Left lung (tissue), 10 donors: ENCODE data around the gene ANO2. TPM values are rescaled to one million over a fixed set of nuclear protein-coding genes. Genes with fewer than 3 reads are reported as not detected.

Source experiments
- ATAC-seq: fragments of 200-7000 bp; cut with Tn5 transposase; one replicate; pipeline ENCODE4 v1.9.1; 2020; ENCODE audit warnings: moderate library complexity
- DNase-seq, 4 donors: peaks; one replicate each; pipeline ENCODE4 v3.0.0-alpha.2; 2013 to 2020
- H3K27ac ChIP-seq, 2 donors: fragments of 200-600 bp; sonication (generic) in 1 of 2; one replicate each; pipeline versions ENCODE4 v1.5.0 to v1.8.0; 2020 to 2021
- H3K27me3 ChIP-seq, 2 donors: fragments of 200-600 bp; sonication (generic) in 1 of 2; one replicate each; pipeline versions ENCODE4 v1.5.0 to v1.8.0; 2020 to 2021
- H3K36me3 ChIP-seq, 2 donors: fragments of 200-600 bp; sonication (generic) in 1 of 2; one replicate each; pipeline versions ENCODE4 v1.5.0 to v1.8.0; 2020 to 2021
- H3K4me1 ChIP-seq, 2 donors: fragments of 200-600 bp; one replicate each; pipeline ENCODE4 v1.8.0; 2021
- H3K4me3 ChIP-seq, 2 donors: fragments of 200-600 bp; sonication (generic) in 1 of 2; one replicate each; pipeline versions ENCODE4 v1.5.0 to v1.8.0; 2020 to 2021; ENCODE audit warnings: mild to moderate bottlenecking in 1 of 2
- H3K9me3 ChIP-seq, 2 donors: fragments of 200-600 bp; sonication (generic) in 1 of 2; one replicate each; pipeline versions ENCODE4 v1.5.0 to v1.8.0; 2020 to 2021
- intact Hi-C, 2 donors: fragments of 100-400 bp; cut with DNase I; formaldehyde crosslinking; loops; one replicate each; pipeline versions ENCODE4 v1.11.2 to v1.14.2; 2022
- polyA plus RNA-seq, 6 donors: library from polyadenylated mRNA; unstranded; fragments of 120-200 nt; gene quantifications; one replicate each; pipeline ENCODE4 v1.2.1, GENCODE V29; 2013; ENCODE audit not compliant: insufficient read length in 6 of 6
- total RNA-seq, 2 donors: library from RNA; stranded (reverse); fragmentation: NEBNext Ultra II Directional; extraction: Animal tissue kit (Norgen Biotek cat#: 25700); gene quantifications; one replicate each; pipeline ENCODE4 v1.2.1, GENCODE V29; 2021
- TF ChIP-seq, protein P1 (sequence below), 2 donors: fragments of 200-600 bp; sonication (generic) in 1 of 2; IDR thresholded peaks; one replicate each; pipeline versions ENCODE4 v1.5.0 to v1.8.0; 2021; ENCODE audit warnings: antibody characterized with exemption in 2 of 2
- donor health status: DM: no; HTN: yes; CAD: no.
- donor health status: DM: no; HTN: no; CAD: no.

ANO2 gene
- total and polyA plus RNA-seq, 8 donors = 3.4 to 10.5 (median 6.1) TPM

DNA sequence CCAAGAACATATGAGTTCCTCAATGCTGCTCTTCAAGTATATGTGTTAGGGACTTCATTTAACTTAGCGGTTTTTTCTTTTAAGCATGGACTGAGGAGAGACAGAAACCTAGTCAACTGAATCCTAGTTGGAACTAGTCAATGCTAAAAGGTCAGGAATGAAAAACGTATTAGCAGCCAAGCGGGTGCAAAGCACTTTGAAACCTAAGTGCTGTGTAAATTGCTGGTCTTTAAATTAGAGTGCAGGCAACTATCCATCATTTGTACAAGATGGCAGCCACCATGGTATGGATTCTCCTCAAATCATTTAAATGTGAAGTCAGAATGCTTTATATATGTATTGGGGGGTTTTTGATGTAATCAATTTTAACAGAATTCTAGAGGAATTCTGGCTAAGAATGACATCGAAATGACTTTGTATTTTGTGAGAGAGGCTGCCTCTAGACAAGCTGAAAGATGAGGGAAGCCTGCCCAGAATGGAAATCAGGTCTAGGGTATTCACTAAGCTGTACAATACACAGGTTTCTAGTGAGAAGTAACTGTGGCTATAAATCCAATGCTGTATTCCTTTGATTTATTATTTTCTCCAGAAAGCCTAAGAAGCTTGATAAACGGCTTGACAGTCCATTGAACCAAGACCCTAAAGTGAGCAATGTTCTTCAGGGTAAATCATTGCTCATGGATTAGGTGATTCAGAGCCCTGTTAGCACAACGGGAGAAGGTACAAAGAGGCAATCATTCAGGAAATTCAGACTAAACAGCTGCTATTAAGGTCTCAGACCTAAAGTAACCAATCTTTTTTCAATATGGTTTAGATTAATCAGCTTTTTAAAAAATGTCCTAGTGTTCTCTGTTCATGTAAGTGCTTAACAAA is 198.8 kb downstream of the ANO2 start:
- H3K36me3 ChIP-seq = no peaks in the 10 kb centered on the region
- intact Hi-C loops = no loop called here
- no peaks in the 10 kb centered on the region for H3K27me3 ChIP-seq
- H3K4me1 ChIP-seq = no peaks in the 10 kb centered on the region
- no peak overlapping the region for H3K27ac ChIP-seq
- no peaks in the 10 kb centered on the region for H3K9me3 ChIP-seq
- DNase-seq (no peak), ATAC-seq (no peak)
- TF ChIP-seq, protein P1, sequence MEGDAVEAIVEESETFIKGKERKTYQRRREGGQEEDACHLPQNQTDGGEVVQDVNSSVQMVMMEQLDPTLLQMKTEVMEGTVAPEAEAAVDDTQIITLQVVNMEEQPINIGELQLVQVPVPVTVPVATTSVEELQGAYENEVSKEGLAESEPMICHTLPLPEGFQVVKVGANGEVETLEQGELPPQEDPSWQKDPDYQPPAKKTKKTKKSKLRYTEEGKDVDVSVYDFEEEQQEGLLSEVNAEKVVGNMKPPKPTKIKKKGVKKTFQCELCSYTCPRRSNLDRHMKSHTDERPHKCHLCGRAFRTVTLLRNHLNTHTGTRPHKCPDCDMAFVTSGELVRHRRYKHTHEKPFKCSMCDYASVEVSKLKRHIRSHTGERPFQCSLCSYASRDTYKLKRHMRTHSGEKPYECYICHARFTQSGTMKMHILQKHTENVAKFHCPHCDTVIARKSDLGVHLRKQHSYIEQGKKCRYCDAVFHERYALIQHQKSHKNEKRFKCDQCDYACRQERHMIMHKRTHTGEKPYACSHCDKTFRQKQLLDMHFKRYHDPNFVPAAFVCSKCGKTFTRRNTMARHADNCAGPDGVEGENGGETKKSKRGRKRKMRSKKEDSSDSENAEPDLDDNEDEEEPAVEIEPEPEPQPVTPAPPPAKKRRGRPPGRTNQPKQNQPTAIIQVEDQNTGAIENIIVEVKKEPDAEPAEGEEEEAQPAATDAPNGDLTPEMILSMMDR (IDR thresholded peaks at IDR 0.05) = no peak
- H3K4me3 ChIP-seq = no peak overlapping the region

DNA sequence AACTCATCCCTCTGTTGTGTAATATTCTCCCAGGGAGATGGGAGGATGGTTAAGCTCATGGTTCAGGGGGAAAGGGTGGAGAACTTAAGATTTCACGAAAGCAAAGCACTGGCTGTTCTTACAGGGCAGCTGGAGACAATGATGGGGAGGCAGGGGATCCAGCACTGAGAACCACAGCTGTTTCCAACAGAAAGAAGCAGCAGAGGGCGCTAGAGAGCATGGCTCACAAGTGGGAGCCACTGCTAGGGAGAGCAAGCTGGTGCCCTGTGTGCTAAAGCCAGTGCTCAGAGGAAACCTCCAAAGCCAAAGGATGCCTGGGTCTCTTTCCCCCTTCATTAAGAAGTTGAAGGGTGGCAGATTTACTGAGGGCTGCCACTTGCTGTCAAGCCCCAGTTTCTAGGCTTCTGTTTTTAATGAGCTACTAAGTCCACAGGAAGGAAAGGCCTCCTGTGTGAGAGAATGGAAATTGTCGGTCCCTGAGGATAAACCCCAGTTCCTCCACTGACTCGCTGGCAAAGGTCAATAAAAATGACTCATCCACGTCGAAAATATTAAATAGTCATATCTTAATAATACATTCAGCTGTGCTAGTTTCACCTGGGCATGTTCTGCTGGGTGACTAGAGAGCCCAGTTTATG is 199.7 kb downstream of the ANO2 start:
- Histone ChIP-seq H3K9me3 (no peaks in the 10 kb centered on the region), H3K4me3 (no peak overlapping the region), H3K36me3 (no peaks in the 10 kb centered on the region), H3K27ac (no peak overlapping the region), H3K27me3 (no peaks in the 10 kb centered on the region), H3K4me1 (no peaks in the 10 kb centered on the region)
- intact Hi-C loops = no loop called here
- DNase-seq = peak in 3 of 4 donors; percentile 51 to 74 (median 58)
- TF ChIP-seq, protein P1 (IDR thresholded peaks at IDR 0.05) = peak; percentile 75 to 78
- ATAC-seq = peak; percentile 96

DNA sequence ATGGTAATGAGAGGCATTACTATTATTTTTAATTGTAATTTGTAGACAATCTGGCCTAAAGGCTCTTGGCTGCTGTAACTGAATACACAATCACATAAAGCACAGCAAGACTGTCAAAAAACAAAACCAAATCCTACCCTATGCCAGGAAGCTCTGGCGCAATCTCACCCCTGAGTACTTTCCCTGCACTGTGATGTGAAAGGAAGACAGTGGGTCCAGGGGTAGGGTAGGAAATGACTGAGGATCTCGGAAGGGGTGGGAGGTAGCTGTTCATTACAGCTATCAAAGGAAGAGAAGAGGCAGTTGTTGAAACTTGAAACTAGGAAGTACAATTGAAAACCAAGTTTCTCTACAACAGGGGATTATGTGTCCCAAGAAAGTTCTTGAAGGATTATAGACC is 202.8 kb downstream of the ANO2 start:
- Histone ChIP-seq H3K4me3 (no peak overlapping the region), H3K4me1 (no peaks in the 10 kb centered on the region), H3K36me3 (no peaks in the 10 kb centered on the region), H3K9me3 (no peaks in the 10 kb centered on the region), H3K27ac (no peak overlapping the region), H3K27me3 (no peaks in the 10 kb centered on the region)
- intact Hi-C loops = no loop called here
- no peak for ATAC-seq
- TF ChIP-seq, protein P1 (IDR thresholded peaks at IDR 0.05) = no peak
- DNase-seq = no peak

DNA sequence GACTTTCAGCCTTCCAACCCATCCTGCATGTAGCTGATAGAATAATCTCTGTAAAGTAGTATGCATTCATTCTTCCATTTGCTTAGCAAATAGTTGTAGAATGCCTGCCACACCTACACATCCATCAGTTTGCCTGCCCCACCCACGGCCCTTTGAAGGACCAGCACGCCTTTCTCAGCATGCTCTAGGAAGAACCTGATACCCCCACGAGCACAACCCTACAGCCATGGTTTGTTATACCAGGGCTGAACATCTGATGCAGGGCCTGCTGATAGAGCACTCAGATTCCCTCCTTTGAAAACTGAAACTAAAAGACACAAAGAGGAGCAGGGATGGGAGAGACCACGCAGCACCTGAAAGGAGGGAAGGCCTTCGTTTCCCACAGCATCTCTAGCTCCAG is 205.1 kb downstream of the ANO2 start:
- Histone ChIP-seq H3K27ac (no peak overlapping the region), H3K27me3 (no peaks in the 10 kb centered on the region), H3K4me3 (no peak overlapping the region), H3K36me3 (no peaks in the 10 kb centered on the region), H3K4me1 (no peaks in the 10 kb centered on the region), H3K9me3 (no peaks in the 10 kb centered on the region)
- ATAC-seq (no peak), DNase-seq (no peak)
- intact Hi-C loops = no loop called here
- TF ChIP-seq, protein P1 (IDR thresholded peaks at IDR 0.05) = no peak

DNA sequence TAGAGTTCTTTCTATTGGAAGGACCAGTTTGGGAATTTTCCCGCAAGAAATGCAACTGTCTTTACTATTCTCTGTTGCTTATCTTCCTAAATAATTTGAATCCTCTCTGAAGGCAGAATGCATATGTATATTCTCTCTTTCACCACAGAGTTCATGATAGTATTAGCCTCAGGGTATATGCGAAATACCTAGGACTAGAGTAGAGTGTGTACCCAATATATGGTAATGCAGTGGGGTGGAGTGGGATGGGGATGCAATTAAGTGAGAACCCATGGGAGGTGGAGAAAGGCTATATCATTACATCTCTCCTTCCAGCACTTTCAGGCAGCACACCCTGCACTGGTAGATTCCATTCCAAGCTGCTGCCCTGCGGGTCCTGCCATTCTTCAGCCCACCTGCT is 207.3 kb downstream of the ANO2 start:
- Histone ChIP-seq H3K4me3 (no peak overlapping the region), H3K4me1 (no peaks in the 10 kb centered on the region), H3K27me3 (no peaks in the 10 kb centered on the region), H3K9me3 (no peaks in the 10 kb centered on the region), H3K27ac (no peak overlapping the region), H3K36me3 (no peaks in the 10 kb centered on the region)
- TF ChIP-seq, protein P1 (IDR thresholded peaks at IDR 0.05) = no peak
- intact Hi-C loops = no loop called here
- no peak for DNase-seq
- ATAC-seq = no peak
